Subcutaneous abdominal adipose tissue (tissue), 5 donors: ENCODE measurements around the gene SLC15A1.
A peak's percentile ranks its signal among the peaks of the same experiment; 100 is the strongest.

ENCODE experiments used
- H3K27ac ChIP-seq: one replicate; pipeline ENCODE4 v1.7.0; 2013; ENCODE audit warnings: low read depth, mild to moderate bottlenecking, inconsistent platforms, low read length, moderate library complexity
- H3K27me3 ChIP-seq, 5 donors: one replicate each; pipeline ENCODE4 v1.7.0; 2013; ENCODE audit warnings: low read length in 5 of 5, inconsistent platforms in 1 of 5; ENCODE audit not compliant: control insufficient read depth in 5 of 5, insufficient read depth in 4 of 5
- H3K36me3 ChIP-seq, 5 donors: one replicate each; pipeline ENCODE4 v1.7.0; 2013; ENCODE audit warnings: low read length in 5 of 5; ENCODE audit not compliant: control insufficient read depth in 5 of 5, insufficient read depth in 5 of 5
- H3K4me1 ChIP-seq, 5 donors: one replicate each; pipeline ENCODE4 v1.7.0; 2013; ENCODE audit warnings: low read length in 5 of 5, mild to moderate bottlenecking in 3 of 5, moderate library complexity in 1 of 5; ENCODE audit not compliant: control insufficient read depth in 5 of 5, insufficient read depth in 5 of 5
- H3K4me3 ChIP-seq, 5 donors: one replicate each; pipeline ENCODE4 v1.7.0; 2013; ENCODE audit warnings: low read length in 5 of 5, low read depth in 1 of 5
- H3K9ac ChIP-seq, 5 donors: one replicate each; pipeline ENCODE4 v1.7.0; 2013; ENCODE audit warnings: low read length in 5 of 5, mild to moderate bottlenecking in 4 of 5, moderate library complexity in 3 of 5
- H3K9me3 ChIP-seq, 5 donors: one replicate each; pipeline ENCODE4 v1.7.0; 2013; ENCODE audit warnings: low read length in 5 of 5; ENCODE audit not compliant: control insufficient read depth in 5 of 5
- donor health status: healthy.
- donor health status: healthy.
- donor health status: healthy.
- donor health status: healthy.
- donor health status: healthy.

The SLC15A1 gene

GRCh38 chr13:98652721-98653462 is 99.6 kb downstream of the SLC15A1 start:
- Histone ChIP-seq H3K9ac (peak overlapping the region in 1 of 5 donors; percentile 23), H3K4me3 (peak overlapping the region in 1 of 5 donors; percentile 13), H3K36me3 (no peaks in the 10 kb centered on the region), H3K9me3 (no peaks in the 10 kb centered on the region), H3K27me3 (peaks cover 0 to 3% (median 0%) of the 10 kb centered on the region in 5 donors), H3K27ac (no peak overlapping the region), H3K4me1 (peaks cover 0 to 13% (median 5%) of the 10 kb centered on the region in 5 donors)

- Histone ChIP-seq H3K27ac (no peak overlapping the region), H3K36me3 (no peaks in the 10 kb centered on the region), H3K9ac (no peak overlapping the region), H3K4me3 (no peak overlapping the region), H3K4me1 (peaks cover 0 to 10% (median 3%) of the 10 kb centered on the region in 5 donors), H3K27me3 (peaks cover 0 to 3% (median 0%) of the 10 kb centered on the region in 5 donors), H3K9me3 (no peaks in the 10 kb centered on the region)
Observed at GRCh38 chr13:98652276-98652675, 100.2 kb downstream of the SLC15A1 start.

DNA sequence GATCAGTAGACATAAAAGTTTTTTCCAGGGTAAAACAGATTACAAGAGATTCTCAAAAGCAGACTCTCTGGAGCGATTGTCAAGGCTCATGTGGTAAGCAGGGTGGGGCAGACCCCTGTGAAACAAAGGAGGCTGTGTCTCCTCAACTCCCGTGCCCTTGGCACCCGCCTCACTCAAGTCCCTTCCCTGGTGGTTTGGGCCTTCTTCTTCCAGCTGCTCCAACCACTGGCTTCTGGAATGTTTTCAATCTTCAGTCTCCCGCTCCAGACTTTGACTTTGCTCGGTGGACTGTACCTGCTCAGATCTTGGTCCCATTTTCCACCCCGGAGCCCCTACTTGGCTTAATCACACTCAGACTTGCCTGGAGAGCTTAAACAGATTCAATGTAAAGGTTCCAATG is 100.7 kb downstream of the SLC15A1 start:
- Histone ChIP-seq H3K36me3 (no peaks in the 10 kb centered on the region), H3K4me1 (peaks cover 0 to 10% (median 3%) of the 10 kb centered on the region in 5 donors), H3K27me3 (peaks cover 0 to 3% (median 0%) of the 10 kb centered on the region in 5 donors), H3K27ac (no peak overlapping the region), H3K4me3 (no peak overlapping the region), H3K9ac (no peak overlapping the region), H3K9me3 (no peaks in the 10 kb centered on the region)

- H3K36me3 ChIP-seq, result no peaks in the 10 kb centered on the region
- H3K9me3 ChIP-seq, result no peaks in the 10 kb centered on the region
- H3K4me1 ChIP-seq, result peaks cover 0 to 10% (median 3%) of the 10 kb centered on the region in 5 donors
- H3K4me3 ChIP-seq, result no peak overlapping the region
- H3K9ac ChIP-seq, result no peak overlapping the region
- H3K27ac ChIP-seq, result no peak overlapping the region
- peaks cover 0 to 5% (median 0%) of the 10 kb centered on the region in 5 donors for H3K27me3 ChIP-seq
Observed at GRCh38 chr13:98650396-98651107, 101.9 kb downstream of the SLC15A1 start.

DNA sequence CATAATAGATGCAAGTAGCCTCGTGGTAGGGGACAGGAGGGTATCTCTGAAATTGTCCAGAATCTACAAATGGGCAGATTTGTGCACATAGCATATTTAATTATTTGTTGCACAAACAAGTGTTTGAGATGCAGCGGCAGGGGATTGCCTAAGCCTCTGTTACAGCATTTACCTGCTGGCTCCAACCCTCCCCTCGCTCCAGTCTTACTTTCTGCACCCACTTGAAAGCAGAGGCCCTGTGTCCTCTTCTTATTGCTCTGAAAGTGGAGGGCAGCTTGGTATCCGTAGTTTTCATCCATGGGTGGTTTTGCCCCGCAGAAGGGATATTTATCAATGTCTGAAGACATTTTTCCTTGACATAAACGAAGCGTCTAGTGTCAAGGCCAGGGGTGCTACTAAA is 102.6 kb downstream of the SLC15A1 start:
- no peaks in the 10 kb centered on the region for H3K36me3 ChIP-seq
- no peak overlapping the region for H3K4me3 ChIP-seq
- peaks cover 0 to 10% (median 3%) of the 10 kb centered on the region in 5 donors for H3K4me1 ChIP-seq
- H3K27ac ChIP-seq, result no peak overlapping the region
- H3K9me3 ChIP-seq, result no peaks in the 10 kb centered on the region
- H3K27me3 ChIP-seq, result peaks cover 0 to 5% (median 0%) of the 10 kb centered on the region in 5 donors
- H3K9ac ChIP-seq, result no peak overlapping the region

- Histone ChIP-seq H3K9ac (no peak overlapping the region), H3K4me3 (no peak overlapping the region), H3K27ac (no peak overlapping the region), H3K27me3 (peaks cover 0 to 5% (median 0%) of the 10 kb centered on the region in 5 donors), H3K36me3 (no peaks in the 10 kb centered on the region), H3K9me3 (no peaks in the 10 kb centered on the region), H3K4me1 (peaks cover 0 to 10% (median 3%) of the 10 kb centered on the region in 5 donors)
Observed at GRCh38 chr13:98648686-98649085, 103.8 kb downstream of the SLC15A1 start.

GRCh38 chr13:98648141-98648540 is 104.3 kb downstream of the SLC15A1 start:
- peaks cover 0 to 5% (median 0%) of the 10 kb centered on the region in 5 donors for H3K27me3 ChIP-seq
- H3K4me3 ChIP-seq, result no peak overlapping the region
- H3K9me3 ChIP-seq, result no peaks in the 10 kb centered on the region
- H3K4me1 ChIP-seq, result peaks cover 0 to 7% (median 0%) of the 10 kb centered on the region in 5 donors
- H3K36me3 ChIP-seq, result no peaks in the 10 kb centered on the region
- H3K9ac ChIP-seq, result no peak overlapping the region
- H3K27ac ChIP-seq, result no peak overlapping the region

- no peak overlapping the region for H3K9ac ChIP-seq
Observed at GRCh38 chr13:98647121-98647520, 105.4 kb downstream of the SLC15A1 start.

DNA sequence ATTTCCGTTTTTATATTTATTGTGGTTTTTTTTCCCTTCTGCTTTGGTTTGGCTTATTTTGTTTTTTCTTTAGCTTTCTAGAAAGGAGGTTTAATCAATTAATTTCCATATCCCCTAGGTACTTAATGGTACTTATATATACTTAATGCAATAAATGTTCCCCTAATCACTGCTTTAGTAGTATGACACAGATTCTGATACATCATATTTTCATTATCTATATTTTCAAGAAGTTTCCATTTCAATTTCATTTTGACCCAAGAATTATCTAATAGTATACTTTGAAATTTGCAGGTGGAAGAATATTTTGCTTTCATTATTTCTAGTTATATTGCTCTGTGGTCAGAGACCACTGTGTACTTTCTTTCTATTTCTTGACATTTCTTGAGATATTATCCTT is 109.0 kb downstream of the SLC15A1 start:
- H3K27me3 ChIP-seq, result peaks cover 0 to 5% (median 0%) of the 10 kb centered on the region in 5 donors
- no peak overlapping the region for H3K9ac ChIP-seq
- H3K4me1 ChIP-seq, result no peaks in the 10 kb centered on the region
- no peak overlapping the region for H3K27ac ChIP-seq
- H3K36me3 ChIP-seq, result no peaks in the 10 kb centered on the region
- no peak overlapping the region for H3K4me3 ChIP-seq
- no peaks in the 10 kb centered on the region for H3K9me3 ChIP-seq

More at GRCh38 chr13:98647121-98647520, 105.4 kb downstream of the SLC15A1 start:
- no peak overlapping the region for H3K4me3 ChIP-seq
- H3K27me3 ChIP-seq, result peaks cover 0 to 5% (median 0%) of the 10 kb centered on the region in 5 donors
- H3K9me3 ChIP-seq, result no peaks in the 10 kb centered on the region
- H3K4me1 ChIP-seq, result peaks cover 0 to 6% (median 0%) of the 10 kb centered on the region in 5 donors
- H3K36me3 ChIP-seq, result no peaks in the 10 kb centered on the region
- H3K27ac ChIP-seq, result no peak overlapping the region

GRCh38 chr13:98641075-98641474 is 111.4 kb downstream of the SLC15A1 start:
- Histone ChIP-seq H3K27me3 (peaks cover 0 to 4% (median 0%) of the 10 kb centered on the region in 5 donors), H3K9ac (no peak overlapping the region), H3K4me1 (no peaks in the 10 kb centered on the region), H3K9me3 (no peaks in the 10 kb centered on the region), H3K36me3 (no peaks in the 10 kb centered on the region), H3K4me3 (no peak overlapping the region), H3K27ac (no peak overlapping the region)
